HCT116 (cell line): ENCODE results near the gene MOG. TPM values are rescaled to one million over a fixed set of nuclear protein-coding genes. Genes with fewer than 3 reads are reported as not detected.

ENCODE experiments used
- ATAC-seq: fragments of 200-7000 bp; cut with Tn5 transposase; 2 replicates; pipeline ENCODE4 v1.9.1; 2020; ENCODE audit warnings: mild to moderate bottlenecking, moderate library complexity
- BruUV-seq: library from RNA; stranded (reverse); fragments of 400-500 nt; replicated peaks from 2 replicates; lab custom pipeline; 2021; lab: Mats Ljungman, UMichigan
- CTCF ChIA-PET: fragments of 300-600 bp; sonication (Branson Sonifier 250); formaldehyde crosslinking; loops from one replicate; lab custom pipeline; 2021; ENCODE audit warnings: antibody characterized with exemption; lab: Charles Lee
- POLR2A ChIA-PET: fragments of 300-600, 350-600 bp; sonication (Branson Sonifier 250); formaldehyde crosslinking; loops from one replicate; lab custom pipeline; 2021; ENCODE audit warnings: antibody characterized with exemption; lab: Charles Lee
- RAD21 ChIA-PET, 2 experiments: fragments of 300-600 bp; sonication (Branson Sonifier 250); formaldehyde crosslinking; loops; one replicate each; lab custom pipeline; 2023; ENCODE audit warnings: low total read pairs in 2 of 2; ENCODE audit not compliant: uncharacterized antibody in 2 of 2, unreplicated experiment in 2 of 2, low non-redundant PET in 1 of 2; lab: Charles Lee
- DNase-seq: peaks from one replicate; pipeline ENCODE4 v3.0.0-alpha.2; 2010; ENCODE audit warnings: low read depth, low spot score
- H2AFZ ChIP-seq: fragments of 200-600 bp; shearing (Covaris generic), sonication (generic); 2 replicates; pipeline ENCODE4 v1.6.1; 2017; ENCODE audit warnings: low read depth, mixed run types, mixed read lengths, antibody characterized with exemption, low read length; ENCODE audit not compliant: poor library complexity, severe bottlenecking
- H3K27ac ChIP-seq: 2 replicates; pipeline ENCODE4 v1.5.1; 2012; ENCODE audit warnings: low read depth, low read length
- H3K27me3 ChIP-seq: fragments of 200-600 bp; sonication (generic); 2 replicates; pipeline ENCODE4 v1.6.1; 2016; ENCODE audit warnings: mixed run types, low read length, mixed read lengths; ENCODE audit not compliant: insufficient read depth
- H3K36me3 ChIP-seq, 2 experiments: fragments of 200-500 bp in 1 of 2; fragments of 200-600 bp in 1 of 2; sonication (Bioruptor generic) in 1 of 2; sonication (generic) in 1 of 2; 2 replicates each; pipeline versions ENCODE4 v1.5.1 to v1.6.1; 2014 to 2016; ENCODE audit warnings: low read length in 2 of 2, inconsistent platforms in 1 of 2, mixed read lengths in 1 of 2, mixed run types in 1 of 2; ENCODE audit not compliant: insufficient read depth in 2 of 2, control insufficient read depth in 1 of 2
- H3K4me1 ChIP-seq, 2 experiments: fragments of 200-600 bp in 1 of 2; sonication (generic) in 1 of 2; 2 replicates each; pipeline versions ENCODE4 v1.5.1 to v1.6.1; 2012 to 2017; ENCODE audit warnings: low read length in 2 of 2, inconsistent platforms in 1 of 2, mild to moderate bottlenecking in 1 of 2, mixed read lengths in 1 of 2, mixed run types in 1 of 2, moderate library complexity in 1 of 2; ENCODE audit not compliant: insufficient read depth in 2 of 2, control insufficient read depth in 1 of 2
- H3K4me2 ChIP-seq: fragments of 200-600 bp; sonication (generic); 2 replicates; pipeline ENCODE4 v1.6.1; 2017; ENCODE audit warnings: mixed run types, low read length, mixed read lengths
- H3K4me3 ChIP-seq, 2 experiments: fragments of 200-600 bp in 1 of 2; sonication (generic) in 1 of 2; replicated peaks in 1 of 2; 2 replicates each; pipeline ENCODE4 v1.5.1; 2011 to 2016; ENCODE audit warnings: low read length in 2 of 2, control low read depth in 1 of 2, low read depth in 1 of 2, mild to moderate bottlenecking in 1 of 2, mixed read lengths in 1 of 2, mixed run types in 1 of 2
- H3K79me2 ChIP-seq: fragments of 200-600 bp; sonication (generic); 2 replicates; pipeline ENCODE4 v1.6.1; 2017; ENCODE audit warnings: mild to moderate bottlenecking, mixed run types, low read length, moderate library complexity, mixed read lengths; ENCODE audit not compliant: insufficient read depth
- H3K9ac ChIP-seq: fragments of 200-600 bp; sonication (generic); 2 replicates; pipeline ENCODE4 v1.6.1; 2016; ENCODE audit warnings: low read length, mixed read lengths
- H3K9me2 ChIP-seq: fragments of 200-600 bp; sonication (generic), shearing (Covaris generic); 2 replicates; pipeline ENCODE4 v1.6.1; 2017; ENCODE audit warnings: mixed run types, mild to moderate bottlenecking, moderate library complexity; ENCODE audit not compliant: insufficient read depth
- H3K9me3 ChIP-seq, 2 experiments: fragments of 200-500 bp in 1 of 2; fragments of 200-600 bp in 1 of 2; sonication (Bioruptor generic) in 1 of 2; sonication (generic) in 1 of 2; 2 replicates each; pipeline ENCODE4 v1.6.1; 2014 to 2017; ENCODE audit warnings: low read length in 2 of 2, mixed read lengths in 2 of 2, inconsistent platforms in 1 of 2, low read depth in 1 of 2, mild to moderate bottlenecking in 1 of 2, mixed run types in 1 of 2, moderate library complexity in 1 of 2; ENCODE audit not compliant: control insufficient read depth in 1 of 2, insufficient read depth in 1 of 2
- H4K20me1 ChIP-seq: fragments of 200-600 bp; sonication (generic), shearing (Covaris generic); 2 replicates; pipeline ENCODE4 v1.6.1; 2017; ENCODE audit warnings: mixed run types, mild to moderate bottlenecking, moderate library complexity; ENCODE audit not compliant: insufficient read depth
- ATF3 ChIP-seq: IDR thresholded peaks from 2 replicates; pipeline ENCODE4 v1.6.1; 2012
- CBX3 ChIP-seq: IDR thresholded peaks from 2 replicates; pipeline ENCODE4 v1.6.1; 2012; ENCODE audit warnings: low read depth
- CEBPB ChIP-seq: IDR thresholded peaks from 2 replicates; pipeline ENCODE4 v1.6.1; 2012; ENCODE audit warnings: low read depth
- CTCF ChIP-seq, 3 experiments: fragments of 200-600 bp in 1 of 3; sonication (generic) in 1 of 3; IDR thresholded peaks in 2 of 3; conservative IDR thresholded peaks in 1 of 3; 2 replicates each; pipeline ENCODE4 v1.5.1; 2012 to 2017; ENCODE audit warnings: low read depth in 2 of 3, low read length in 2 of 3, antibody characterized with exemption in 1 of 3, borderline replicate concordance in 1 of 3, control low read depth in 1 of 3, mild to moderate bottlenecking in 1 of 3, mixed read lengths in 1 of 3, mixed run types in 1 of 3, moderate library complexity in 1 of 3; ENCODE audit not compliant: insufficient read depth in 1 of 3
- EGR1 ChIP-seq: IDR thresholded peaks from 2 replicates; pipeline ENCODE4 v1.6.1; 2012; ENCODE audit warnings: low read depth
- JUND ChIP-seq: IDR thresholded peaks from 2 replicates; pipeline ENCODE4 v1.6.1; 2012
- MAX ChIP-seq: IDR thresholded peaks from 2 replicates; pipeline ENCODE4 v1.6.1; 2012
- POLR2A ChIP-seq: IDR thresholded peaks from 2 replicates; pipeline ENCODE4 v1.7.0; 2011; ENCODE audit warnings: borderline replicate concordance; ENCODE audit not compliant: insufficient read depth, insufficient read length; ENCODE audit errors: extremely low read depth
- POLR2AphosphoS5 ChIP-seq: IDR thresholded peaks from 2 replicates; pipeline ENCODE4 v1.6.1; 2011; ENCODE audit warnings: mild to moderate bottlenecking, low read depth, low read length, moderate library complexity
- RAD21 ChIP-seq: IDR thresholded peaks from 2 replicates; pipeline ENCODE4 v1.6.1; 2012; ENCODE audit warnings: low read depth, mild to moderate bottlenecking
- SIN3A ChIP-seq: IDR thresholded peaks from 2 replicates; pipeline ENCODE4 v1.6.1; 2012; ENCODE audit warnings: low read depth
- SP1 ChIP-seq: IDR thresholded peaks from 2 replicates; pipeline ENCODE4 v1.6.1; 2012; ENCODE audit warnings: low read depth
- SRF ChIP-seq: IDR thresholded peaks from 2 replicates; pipeline ENCODE4 v1.6.1; 2012; ENCODE audit warnings: low read depth
- TCF7L2 ChIP-seq: IDR thresholded peaks from 2 replicates; pipeline ENCODE4 v1.7.0; 2011; ENCODE audit warnings: borderline replicate concordance, inconsistent platforms; ENCODE audit not compliant: insufficient read depth, insufficient read length; ENCODE audit errors: extremely low read depth
- YY1 ChIP-seq: IDR thresholded peaks from 2 replicates; pipeline ENCODE4 v1.6.1; 2011; ENCODE audit warnings: low read length, low read depth, moderate library complexity, mild to moderate bottlenecking; ENCODE audit not compliant: insufficient replicate concordance; ENCODE audit errors: extremely low read depth
- ZBTB33 ChIP-seq: IDR thresholded peaks from 2 replicates; pipeline ENCODE4 v1.6.1; 2011; ENCODE audit warnings: mild to moderate bottlenecking, low read length, moderate library complexity; ENCODE audit not compliant: insufficient replicate concordance; ENCODE audit errors: extremely low read depth
- ZFX ChIP-seq: fragments of 450-650 bp; IDR thresholded peaks from 2 replicates; pipeline ENCODE4 v1.6.1; 2017
- intact Hi-C: fragments of 100-400 bp; cut with micrococcal nuclease; formaldehyde crosslinking; loops from 2 replicates; pipeline ENCODE4 v1.10.0; 2022
- total RNA-seq: library from RNA; stranded (reverse); gene quantifications from one replicate; pipeline ENCODE4 v1.2.1, GENCODE V29; 2021; ENCODE audit not compliant: unreplicated experiment

The MOG gene
- total RNA-seq, 1 experiment from 2014 or later: not detected

DNA sequence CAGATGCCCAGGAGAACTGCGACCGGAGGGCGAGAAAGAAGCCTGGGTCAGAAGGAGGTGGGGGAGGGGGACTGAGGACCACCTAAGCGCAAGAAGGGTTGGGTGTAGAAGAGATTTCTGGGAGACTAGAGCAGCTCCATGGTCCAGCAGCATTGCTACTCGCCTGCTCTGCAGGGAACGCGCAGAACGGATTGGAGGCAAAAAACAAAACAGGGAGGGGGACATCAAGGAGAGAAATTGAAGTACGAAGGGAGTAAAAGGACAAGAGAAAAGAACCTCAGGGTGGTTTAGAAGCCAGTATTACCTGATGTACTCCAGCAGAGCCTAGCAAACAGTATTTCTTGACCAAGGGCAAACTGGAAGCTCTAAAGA, 23.4 kb upstream of the MOG start (continued):
- TF ChIP-seq ZBTB33: no peak
- no peak for TF ChIP-seq YY1
- no peak for TF ChIP-seq ZFX
- no peak for TF ChIP-seq TCF7L2
- no peak for TF ChIP-seq SRF
- no peak for TF ChIP-seq RAD21
- TF ChIP-seq, all 23 proteins: peak for 0

- ATAC-seq (no peak), DNase-seq (no peak)
- Histone ChIP-seq H3K4me3 (no peak overlapping the region), H2AFZ (no peak overlapping the region), H3K27ac (no peak overlapping the region), H4K20me1 (no peaks in the 10 kb centered on the region), H3K27me3 (no peaks in the 10 kb centered on the region), H3K79me2 (no peaks in the 10 kb centered on the region), H3K36me3 (no peaks in the 10 kb centered on the region), H3K9me2 (no peaks in the 10 kb centered on the region), H3K9me3 (no peaks in the 10 kb centered on the region), H3K4me2 (no peak overlapping the region), H3K4me1 (peaks cover 7 to 18% of the 10 kb centered on the region in 2 experiments; a peak in 3 of 4 replicates)
- BruUV-seq: no TSS peak
- ChIA-PET POLR2A (no interaction called here), CTCF (interaction anchor here (6.0 kb wide), 1 partner anchor 13 kb away, joined by 35 read pairs; no protein-coding TSS in a partner anchor), RAD21 (no interaction called here)
- intact Hi-C loops: no loop called here
- no peak for TF ChIP-seq SIN3A
- no peak for TF ChIP-seq POLR2AphosphoS5
- TF ChIP-seq CBX3: no peak
- TF ChIP-seq CTCF (IDR thresholded peaks at IDR 0.05 in 2 of 3, conservative IDR thresholded peaks at IDR 0.05 in 1 of 3; ENCODE audit: borderline replicate concordance in 1 of 3, insufficient read depth in 1 of 3, low read depth in 2 of 3, low read length in 2 of 3): no peak
- TF ChIP-seq CEBPB: no peak
- no peak for TF ChIP-seq SP1
- TF ChIP-seq EGR1: no peak
- TF ChIP-seq SRF: no peak
- no peak for TF ChIP-seq MAX
- TF ChIP-seq ZBTB33: no peak
- TF ChIP-seq YY1: no peak
- TF ChIP-seq POLR2A: no peak
- no peak for TF ChIP-seq TCF7L2
- TF ChIP-seq JUND: no peak
- no peak for TF ChIP-seq ATF3
- TF ChIP-seq, all 23 proteins: peak for 0
- H3K9ac ChIP-seq: no peak overlapping the region
Observed at GRCh38 chr6:29637247-29637646, 19.6 kb upstream of the MOG start.
